SK-N-MC (cell line): ENCODE results near the gene KCNN3.

Experiments used
- DNase-seq: peaks from one replicate; pipeline ENCODE4 v3.0.0-alpha.2; 2011; ENCODE audit warnings: low read depth, low spot score
- H3K27ac ChIP-seq: fragments of 200-600 bp; sonication (generic); 2 replicates; pipeline ENCODE4 v1.5.1; 2016; ENCODE audit warnings: mixed run types
- H3K36me3 ChIP-seq: fragments of 200-600 bp; sonication (generic); 2 replicates; pipeline ENCODE4 v1.6.1; 2017; ENCODE audit warnings: antibody characterized with exemption, low read length, mixed read lengths; ENCODE audit not compliant: insufficient read depth
- H3K4me3 ChIP-seq: fragments of 200-600 bp; sonication (generic); 2 replicates; pipeline ENCODE4 v1.5.1; 2016
- H3K9ac ChIP-seq: fragments of 200-600 bp; sonication (generic); 2 replicates; pipeline ENCODE4 v1.8.0; 2017; ENCODE audit warnings: mixed run types, mixed read lengths; ENCODE audit not compliant: insufficient read length
- H3K9me3 ChIP-seq: fragments of 200-600 bp; sonication (generic); 2 replicates; pipeline ENCODE4 v1.6.1; 2017; ENCODE audit warnings: low read depth, mild to moderate bottlenecking, antibody characterized with exemption, low read length, moderate library complexity, mixed read lengths
- EZH2 ChIP-seq: fragments of 200-600 bp; sonication (generic); IDR thresholded peaks from one replicate; pipeline ENCODE4 v1.6.1; 2017; ENCODE audit warnings: antibody characterized with exemption
- FOXP2 ChIP-seq: optimal IDR thresholded peaks from 2 replicates; pipeline ENCODE3; 2011; ENCODE audit warnings: mild to moderate bottlenecking, moderate library complexity; ENCODE audit not compliant: insufficient read depth; ENCODE audit errors: extremely low read length, control extremely low read depth
- POLR2AphosphoS5 ChIP-seq: IDR thresholded peaks from 2 replicates; pipeline ENCODE4 v1.6.1; 2012; ENCODE audit warnings: mild to moderate bottlenecking, low read depth, low read length, borderline replicate concordance

KCNN3 gene

GRCh38 chr1:154843636-154844296 is 26.3 kb downstream of the KCNN3 start:
- no peak for DNase-seq
- Histone ChIP-seq H3K36me3 (no peaks in the 10 kb centered on the region), H3K27ac (peak overlapping the region; percentile 81), H3K9ac (peak overlapping the region; percentile 21), H3K9me3 (no peaks in the 10 kb centered on the region), H3K4me3 (peak overlapping the region; percentile 52)
- no peak for TF ChIP-seq POLR2AphosphoS5
- no peak for TF ChIP-seq FOXP2
- TF ChIP-seq EZH2: no peak

DNA sequence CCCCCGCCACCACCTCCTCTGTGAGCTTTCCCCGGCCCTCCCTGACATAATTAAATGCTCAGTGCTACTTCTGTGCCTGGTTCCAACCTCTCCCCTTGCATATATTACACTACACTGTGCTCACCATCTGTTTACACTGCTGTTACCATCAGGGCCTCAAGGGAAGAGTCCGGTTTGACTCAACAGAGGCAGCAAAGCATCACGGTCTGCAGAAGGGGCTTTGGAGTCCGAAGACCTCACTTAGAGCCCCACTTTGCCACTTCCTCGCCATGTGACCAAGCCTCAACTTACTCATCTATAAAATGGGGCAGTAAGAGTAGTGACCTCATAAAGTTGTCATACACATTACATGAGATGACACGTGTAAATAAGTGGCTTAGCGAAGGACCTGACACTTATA is 27.4 kb downstream of the KCNN3 start:
- H3K36me3 ChIP-seq: no peaks in the 10 kb centered on the region
- H3K4me3 ChIP-seq: no peak overlapping the region
- H3K27ac ChIP-seq: no peak overlapping the region
- no peak for DNase-seq
- H3K9me3 ChIP-seq: no peaks in the 10 kb centered on the region
- TF ChIP-seq FOXP2 (no peak), EZH2 (no peak), POLR2AphosphoS5 (no peak)
- H3K9ac ChIP-seq: no peak overlapping the region

- Histone ChIP-seq H3K9me3 (no peaks in the 10 kb centered on the region), H3K4me3 (no peak overlapping the region), H3K9ac (peak overlapping the region; percentile 41), H3K27ac (peak overlapping the region; percentile 91), H3K36me3 (no peaks in the 10 kb centered on the region)
- TF ChIP-seq POLR2AphosphoS5: no peak
- no peak for TF ChIP-seq FOXP2
- TF ChIP-seq EZH2: no peak
- DNase-seq: no peak
Observed at GRCh38 chr1:154841384-154841783, 28.7 kb downstream of the KCNN3 start.

DNA sequence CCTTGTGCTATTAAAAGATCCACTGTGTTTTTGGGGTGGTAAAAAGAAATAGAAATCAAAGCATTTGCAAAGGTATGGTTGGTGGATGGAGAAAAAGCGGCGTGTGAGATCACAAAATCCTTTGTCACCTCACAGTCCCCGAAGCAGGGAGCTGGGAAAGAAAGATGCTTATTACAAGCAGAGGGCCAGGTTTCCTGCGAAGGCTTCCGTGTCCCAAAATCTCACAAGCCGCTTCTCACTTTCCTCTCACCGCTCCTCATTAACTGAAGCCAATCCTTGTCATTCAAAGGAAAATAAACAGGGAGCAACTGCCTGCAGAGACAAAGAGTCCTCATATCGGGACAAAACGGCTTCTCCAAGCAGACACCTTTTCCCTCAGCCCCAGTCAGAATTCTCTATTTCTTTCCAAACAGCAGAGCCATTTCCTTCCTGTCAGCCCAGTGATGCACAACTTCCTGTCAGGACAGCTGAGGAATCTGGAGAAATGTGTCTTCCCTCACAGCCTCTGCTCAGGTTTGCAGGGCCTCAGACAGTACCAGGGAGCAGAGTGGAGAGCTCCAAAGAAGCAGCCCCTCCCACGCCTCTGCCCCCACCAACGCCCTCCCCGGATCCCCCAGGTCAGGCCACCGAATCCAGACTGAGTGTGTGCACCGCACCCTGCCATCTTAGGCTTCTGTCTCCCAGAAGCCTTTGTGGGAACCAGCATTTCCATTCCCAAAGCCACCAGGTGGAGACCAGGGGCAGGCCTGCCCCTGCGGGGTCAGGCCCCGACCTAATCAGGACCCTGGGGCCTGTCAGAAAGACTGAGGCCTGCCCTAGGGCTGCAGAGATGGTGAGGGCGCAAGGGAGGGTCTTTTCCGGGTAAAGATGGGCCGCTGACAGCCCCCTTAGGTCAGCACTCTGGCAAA is 29.6 kb downstream of the KCNN3 start:
- no peak for TF ChIP-seq EZH2
- TF ChIP-seq FOXP2: no peak
- TF ChIP-seq POLR2AphosphoS5: no peak
- DNase-seq: peak; percentile 39
- no peaks in the 10 kb centered on the region for H3K36me3 ChIP-seq
- H3K27ac ChIP-seq: peak overlapping the region; percentile 91
- no peaks in the 10 kb centered on the region for H3K9me3 ChIP-seq
- peak overlapping the region; percentile 56 for H3K9ac ChIP-seq
- peak overlapping the region; percentile 38 for H3K4me3 ChIP-seq

DNA sequence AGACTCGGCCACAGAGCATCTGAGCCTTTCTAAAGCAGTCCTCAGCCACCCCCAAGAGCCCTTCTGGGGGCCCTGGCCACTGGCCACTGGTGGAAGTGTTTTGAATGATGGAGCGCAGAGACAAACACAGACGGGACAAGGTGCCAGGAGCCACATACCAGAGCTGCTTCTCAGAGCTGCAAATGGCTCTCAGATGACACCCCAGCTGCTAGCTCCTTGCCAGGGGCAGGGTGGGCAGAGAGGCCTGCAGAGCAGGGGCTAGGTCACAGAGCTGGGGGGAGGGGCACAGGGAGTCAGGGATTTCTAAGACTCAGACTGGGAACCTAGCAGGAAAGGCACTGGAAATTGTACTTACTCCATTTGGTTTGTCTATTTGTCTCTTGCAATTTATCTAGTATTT is 30.4 kb downstream of the KCNN3 start:
- Histone ChIP-seq H3K9ac (no peak overlapping the region), H3K4me3 (no peak overlapping the region), H3K27ac (peak overlapping the region; percentile 91; the same call in 1 of the 2 replicates), H3K9me3 (no peaks in the 10 kb centered on the region), H3K36me3 (no peaks in the 10 kb centered on the region)
- DNase-seq: no peak
- no peak for TF ChIP-seq FOXP2
- TF ChIP-seq POLR2AphosphoS5: no peak
- TF ChIP-seq EZH2: no peak

- DNase-seq: no peak
- Histone ChIP-seq H3K9ac (no peak overlapping the region), H3K36me3 (no peaks in the 10 kb centered on the region), H3K27ac (no peak overlapping the region), H3K9me3 (no peaks in the 10 kb centered on the region), H3K4me3 (no peak overlapping the region)
- TF ChIP-seq EZH2: no peak
Observed at GRCh38 chr1:154838988-154839387, 31.1 kb downstream of the KCNN3 start.

DNA sequence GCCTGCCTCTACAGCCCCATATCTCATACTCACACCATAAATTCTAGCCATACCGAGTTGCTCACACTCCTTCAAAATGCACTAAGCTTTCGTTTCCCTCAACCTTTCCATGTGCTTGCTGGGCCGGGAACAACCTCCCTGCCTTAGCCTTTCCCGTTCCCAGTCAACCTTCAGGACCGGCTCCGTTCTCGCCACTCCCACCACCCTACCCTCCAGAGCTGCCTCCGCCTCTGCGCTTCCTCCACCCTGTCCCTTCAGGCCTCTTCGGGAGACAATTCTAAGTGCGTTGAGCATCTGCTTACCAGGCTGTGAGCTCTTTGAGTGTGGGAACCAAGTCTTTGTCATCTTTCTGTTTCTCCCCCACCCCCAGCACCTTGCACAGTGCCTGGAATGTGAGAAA is 31.6 kb downstream of the KCNN3 start:
- TF ChIP-seq FOXP2 (no peak), POLR2AphosphoS5 (no peak), EZH2 (no peak)
- H3K27ac ChIP-seq: no peak overlapping the region
- no peaks in the 10 kb centered on the region for H3K36me3 ChIP-seq
- no peak overlapping the region for H3K4me3 ChIP-seq
- no peaks in the 10 kb centered on the region for H3K9me3 ChIP-seq
- DNase-seq: no peak
- H3K9ac ChIP-seq: no peak overlapping the region

DNA sequence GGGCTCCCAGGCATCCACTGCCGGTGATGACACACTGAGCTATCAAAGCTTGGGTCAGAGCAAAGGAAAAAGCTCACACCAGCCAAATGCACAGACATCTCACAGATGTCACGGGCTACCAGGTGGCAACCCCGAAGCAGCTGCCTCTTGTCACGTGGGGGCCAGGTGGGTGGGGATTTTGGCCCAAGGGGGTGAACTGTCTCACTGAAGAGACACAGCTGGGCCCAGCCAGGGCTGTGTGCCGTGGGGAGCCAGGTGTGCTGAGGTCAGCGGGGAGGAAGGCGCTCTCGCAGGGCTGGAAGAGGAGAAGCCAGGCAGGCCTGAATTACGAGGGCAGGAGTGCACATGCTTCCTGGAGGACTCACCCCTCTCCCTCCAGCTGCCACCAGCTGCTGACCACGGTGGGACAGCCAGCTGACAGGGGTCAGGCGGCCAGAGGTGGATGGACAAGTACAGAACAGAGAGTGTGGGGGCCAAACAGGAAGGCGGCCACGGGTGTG is 32.4 kb downstream of the KCNN3 start:
- H3K36me3 ChIP-seq: no peaks in the 10 kb centered on the region
- TF ChIP-seq FOXP2 (no peak), EZH2 (no peak)
- H3K9me3 ChIP-seq: no peaks in the 10 kb centered on the region
- no peak overlapping the region for H3K9ac ChIP-seq
- H3K4me3 ChIP-seq: no peak overlapping the region
- DNase-seq: no peak
- H3K27ac ChIP-seq: no peak overlapping the region
